Midbrain (tissue), 1 donor: ENCODE data around the gene METTL21C.

ENCODE experiments used
- DNase-seq: peaks from one replicate; lab custom pipeline; 2025; lab: John Stamatoyannopoulos, UW

The METTL21C gene

DNA sequence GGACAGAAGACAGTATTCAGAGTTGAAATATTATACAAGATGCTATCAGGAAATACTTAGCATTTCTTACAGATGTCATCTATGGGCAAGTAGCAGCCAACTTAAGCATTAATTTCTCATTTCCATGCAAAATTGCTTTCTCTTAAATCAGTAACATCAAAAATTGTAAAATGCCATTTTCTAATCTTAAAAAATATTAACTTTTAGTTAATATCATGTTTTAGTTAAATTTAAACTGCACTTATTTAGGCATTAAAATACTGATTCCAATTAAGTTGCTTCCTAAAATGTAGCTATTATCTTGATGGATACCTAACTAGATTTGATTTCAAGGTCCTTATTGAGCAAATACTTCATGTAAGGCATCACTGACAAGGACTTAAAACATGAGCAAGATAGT, 27.8 kb downstream of the METTL21C start:
- DNase-seq, result no peak

DNA sequence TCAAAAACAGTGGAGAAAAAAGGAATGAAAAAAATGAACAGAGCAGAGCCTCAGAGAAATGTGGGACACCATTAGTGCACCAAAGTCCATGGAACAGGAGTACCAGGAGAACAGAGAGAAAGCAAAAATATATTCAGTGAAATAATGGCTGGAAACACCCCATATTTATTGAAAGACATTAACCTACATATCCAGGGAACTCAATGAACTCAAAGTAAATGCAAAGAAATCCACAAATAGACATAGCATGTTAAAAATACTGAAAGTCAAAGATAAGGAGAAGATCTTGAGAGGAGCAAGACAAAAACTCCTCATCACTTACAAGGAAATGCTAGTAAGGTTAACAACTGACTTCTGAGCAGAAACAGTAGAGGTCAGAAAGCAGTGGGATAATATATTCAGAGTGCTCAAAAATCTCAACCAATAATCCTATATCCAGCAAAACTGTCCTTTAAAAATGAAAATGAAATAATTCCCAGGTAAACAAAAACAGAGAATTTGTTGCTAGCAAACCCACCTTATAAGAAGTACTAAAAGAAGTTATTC, 35.6 kb downstream of the METTL21C start:
- DNase-seq, result no peak

DNA sequence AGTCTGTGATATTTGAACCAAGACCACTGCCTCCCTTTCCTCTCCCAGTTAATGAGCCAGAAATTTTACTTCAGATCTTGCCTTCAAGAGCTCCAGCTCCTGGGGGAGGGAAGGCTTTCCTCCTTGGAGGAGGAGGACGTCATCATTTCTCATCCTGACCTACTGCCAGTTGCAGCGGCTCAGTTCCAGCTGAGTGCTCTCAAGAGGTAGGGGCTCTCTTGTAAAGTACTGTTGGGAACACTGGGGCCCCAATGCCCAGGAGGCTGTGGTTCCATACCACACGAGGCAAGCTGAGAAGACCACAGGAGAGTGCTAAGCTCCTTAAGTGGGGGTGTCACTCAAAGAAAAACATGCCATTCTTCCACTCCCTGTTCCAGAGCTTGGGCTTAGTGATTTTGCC, 36.2 kb downstream of the METTL21C start:
- DNase-seq, result no peak

DNA sequence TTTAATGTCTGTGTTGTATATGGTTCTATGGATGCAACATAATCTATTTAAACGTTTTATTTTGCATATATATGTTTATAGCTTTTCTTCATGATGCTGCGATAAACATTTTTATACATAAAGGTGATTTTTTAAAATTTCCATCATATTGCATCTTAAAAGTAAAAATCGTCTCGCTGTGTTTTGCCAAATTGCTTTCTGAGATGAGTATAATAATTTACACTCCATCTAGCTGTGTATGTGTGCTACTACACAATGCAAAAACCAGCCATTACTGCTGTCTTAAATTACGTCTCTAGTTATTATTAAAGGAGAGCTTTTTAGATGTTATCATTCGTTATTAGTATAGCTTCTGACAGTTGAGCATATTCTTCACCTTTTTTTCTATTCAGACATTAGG, 37.2 kb downstream of the METTL21C start:
- DNase-seq, result no peak

DNA sequence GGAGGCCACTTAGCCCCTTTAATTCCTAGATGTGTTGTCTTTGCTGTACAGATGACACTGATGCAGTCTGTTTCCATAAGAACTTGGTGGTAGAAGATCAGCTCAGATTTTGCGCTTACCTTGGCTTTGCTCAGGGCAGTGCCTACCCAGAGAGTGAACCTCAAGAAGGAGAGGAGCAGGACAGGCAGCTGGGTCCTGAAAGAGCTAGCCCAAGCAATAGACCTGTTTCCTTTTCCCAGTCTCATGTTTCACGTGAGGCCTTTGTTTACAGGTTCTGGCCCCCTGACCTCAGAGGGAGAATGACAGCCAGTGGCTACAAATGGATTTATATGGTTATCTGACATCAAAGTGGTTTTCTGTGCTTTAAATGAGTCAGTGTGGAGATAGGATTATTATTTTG, 40.1 kb downstream of the METTL21C start:
- no peak for DNase-seq

DNA sequence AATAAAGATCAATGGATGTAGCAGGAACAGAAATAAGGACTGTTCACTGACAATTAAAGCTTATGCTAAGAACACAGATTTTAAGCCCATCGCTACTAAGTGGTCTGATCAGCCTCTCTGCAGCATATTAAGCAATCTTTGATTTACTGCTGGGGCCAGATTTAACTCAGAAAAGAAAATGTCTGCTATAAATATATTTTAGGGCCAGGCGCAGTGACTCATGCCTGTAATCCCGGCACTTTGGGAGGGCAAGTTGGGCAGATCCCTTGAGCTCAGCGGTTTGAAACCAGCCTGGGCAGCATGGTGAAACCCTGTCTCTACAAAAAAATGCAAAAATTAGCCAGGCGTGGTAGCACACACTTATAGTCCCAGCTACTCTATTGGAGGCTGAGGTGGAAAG, 43.0 kb downstream of the METTL21C start:
- no peak for DNase-seq

DNA sequence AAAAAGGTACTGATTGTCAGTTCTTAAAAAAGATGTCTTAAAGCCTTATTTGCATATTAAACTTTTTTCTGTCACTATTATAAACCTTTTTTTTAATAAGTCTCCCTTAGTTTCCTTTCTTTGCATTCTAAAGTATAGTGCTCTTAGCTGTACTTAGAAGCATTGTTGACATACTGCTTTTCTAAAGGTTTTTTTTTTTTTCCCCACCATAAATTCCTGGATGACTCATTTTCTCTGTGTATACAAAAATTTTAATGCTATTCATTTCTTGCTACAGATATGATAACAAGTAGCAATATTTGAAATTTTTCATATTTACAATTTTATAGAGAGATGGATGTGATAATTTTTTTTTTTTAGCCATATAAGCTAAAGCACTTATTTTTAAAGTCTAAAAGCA, 43.5 kb downstream of the METTL21C start:
- DNase-seq, result no peak

DNA sequence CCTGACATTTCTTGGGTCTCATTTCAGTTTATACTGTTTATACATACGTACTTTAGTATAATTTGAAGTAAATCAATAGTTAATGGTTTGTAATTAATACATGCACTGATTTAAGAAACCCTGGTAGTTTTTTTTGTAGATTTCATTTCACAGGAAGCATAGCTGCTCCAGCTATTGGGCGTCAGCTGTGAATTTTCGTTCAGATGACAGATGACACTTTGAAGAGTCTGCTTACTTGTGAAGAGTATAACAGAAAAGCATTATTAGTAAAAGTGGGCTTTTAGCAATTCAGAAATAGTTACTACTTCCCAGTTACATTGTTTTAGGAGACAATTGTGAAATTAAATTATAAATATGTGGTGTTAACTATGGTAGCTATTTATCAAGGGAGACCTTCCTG, 44.4 kb downstream of the METTL21C start:
- no peak for DNase-seq

DNA sequence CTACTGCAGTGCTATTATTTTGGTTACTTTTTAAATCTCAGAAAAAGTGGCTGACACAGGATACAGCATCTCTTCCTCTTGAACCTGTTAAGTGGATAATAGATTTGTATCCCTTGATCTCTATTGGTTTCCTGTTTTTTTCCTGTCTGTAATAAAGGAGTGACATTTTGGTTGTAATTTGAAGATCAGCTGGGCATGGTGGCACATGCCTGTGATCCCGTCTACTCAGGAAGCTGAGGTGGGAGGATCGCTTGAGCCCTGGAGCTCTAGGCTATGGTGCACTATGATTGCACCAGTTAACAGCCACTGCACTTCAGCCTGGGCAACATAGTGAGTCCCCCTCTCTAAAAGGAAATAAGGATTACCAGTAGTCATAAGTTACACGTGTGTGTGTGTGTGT, 46.8 kb downstream of the METTL21C start:
- DNase-seq, result no peak

DNA sequence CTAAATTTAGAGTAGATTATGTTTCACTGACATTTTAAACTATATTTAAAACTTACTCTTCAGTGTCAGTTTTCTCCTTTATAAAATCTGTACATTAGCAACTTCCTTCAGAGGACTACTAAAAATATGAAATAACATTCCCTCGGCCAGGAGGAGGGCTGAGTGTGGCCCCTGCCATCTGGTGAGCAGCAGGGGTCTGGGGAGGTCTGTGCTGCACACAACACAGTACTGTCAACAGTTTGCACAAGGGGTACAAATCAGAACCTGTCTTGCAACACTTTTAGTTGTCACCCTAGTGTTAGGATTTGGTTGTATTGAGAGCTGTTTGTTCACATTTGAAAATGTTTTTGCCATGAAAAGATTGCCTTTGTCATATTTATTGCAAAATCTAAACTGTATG, 49.1 kb downstream of the METTL21C start:
- DNase-seq, result no peak

DNA sequence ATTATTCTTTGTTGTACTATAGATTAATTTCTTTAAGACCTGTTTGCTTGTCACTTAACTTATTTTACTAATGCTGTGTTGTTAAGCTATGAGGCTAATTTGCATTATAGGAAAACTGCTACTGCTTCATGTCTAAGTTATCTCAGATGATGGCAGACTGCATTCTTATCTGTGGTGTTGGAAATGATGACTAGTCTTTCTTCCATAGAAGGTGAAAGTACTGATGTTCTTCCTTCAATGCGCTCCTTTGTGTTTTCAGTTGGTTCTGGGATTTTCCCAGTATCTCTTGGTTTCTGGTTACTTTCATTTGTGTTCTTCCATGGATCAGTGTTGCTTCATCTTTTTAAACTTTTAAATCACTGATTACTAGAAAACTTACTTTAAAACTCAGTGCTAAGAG, 51.2 kb downstream of the METTL21C start:
- no peak for DNase-seq

DNA sequence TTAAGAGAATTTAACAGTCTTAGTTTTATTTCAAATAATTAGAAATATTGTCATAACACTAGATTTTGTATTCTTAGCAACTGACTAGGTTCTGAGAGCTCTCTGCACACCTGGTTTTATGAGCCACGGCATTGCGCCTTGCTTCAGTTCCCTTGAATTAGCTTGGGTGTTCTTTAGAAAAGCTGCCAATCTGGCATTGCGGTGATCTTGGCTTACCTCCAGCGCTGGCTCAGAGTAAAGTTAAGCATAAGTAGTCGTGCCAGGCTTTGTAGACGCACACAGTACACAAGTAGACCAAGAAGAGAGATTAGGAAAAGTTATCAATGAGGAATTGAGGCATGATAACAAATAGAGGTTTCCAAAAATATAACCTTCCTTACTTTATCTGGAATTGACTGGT, 52.4 kb downstream of the METTL21C start:
- peak; percentile 35 for DNase-seq

DNA sequence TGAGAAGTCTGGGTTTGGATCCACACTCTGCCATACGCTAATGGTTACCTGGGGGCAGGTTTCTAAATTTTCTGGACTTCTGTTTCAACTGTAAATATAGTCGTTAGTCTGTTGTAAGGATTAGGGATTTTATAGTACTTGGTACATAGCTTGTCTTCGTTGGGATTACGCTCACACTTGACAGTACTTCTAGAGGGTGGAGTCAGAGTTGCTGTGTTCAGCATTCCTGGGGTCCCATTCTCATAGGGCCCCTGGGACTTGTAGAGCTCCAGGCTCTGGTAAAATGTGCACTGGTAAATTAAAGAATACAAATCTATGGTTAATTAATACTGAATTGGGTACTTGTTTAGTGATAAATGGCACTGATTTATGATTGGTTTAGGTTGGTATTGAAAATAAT, 52.8 kb downstream of the METTL21C start:
- DNase-seq, result no peak

DNA sequence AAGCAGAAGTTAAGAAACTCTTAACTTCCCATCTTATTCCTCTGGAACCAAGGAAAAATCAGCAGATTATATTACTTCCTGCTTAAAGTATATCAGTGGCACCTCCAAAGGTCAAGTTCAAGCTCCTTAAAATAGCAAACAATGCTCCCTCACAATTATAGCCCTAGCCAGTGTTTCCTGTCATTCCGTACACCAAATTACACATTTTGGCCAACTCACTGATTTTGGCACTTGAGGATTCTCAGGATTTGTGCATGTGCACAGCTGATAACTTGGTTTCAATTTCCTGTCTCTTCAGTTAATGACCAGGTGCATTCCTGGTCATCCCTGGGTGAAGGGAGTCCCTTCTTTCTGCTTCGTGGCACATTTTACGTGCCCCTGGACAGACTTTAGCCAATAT, 56.1 kb downstream of the METTL21C start:
- no peak for DNase-seq
